Kidney capillary endothelial cell (primary cell): ENCODE results near the gene KRR1.

Experiments used
- DNase-seq: peaks from one replicate; pipeline ENCODE4 v3.0.0-alpha.2; 2018; ENCODE audit warnings: low spot score

KRR1 gene

DNA sequence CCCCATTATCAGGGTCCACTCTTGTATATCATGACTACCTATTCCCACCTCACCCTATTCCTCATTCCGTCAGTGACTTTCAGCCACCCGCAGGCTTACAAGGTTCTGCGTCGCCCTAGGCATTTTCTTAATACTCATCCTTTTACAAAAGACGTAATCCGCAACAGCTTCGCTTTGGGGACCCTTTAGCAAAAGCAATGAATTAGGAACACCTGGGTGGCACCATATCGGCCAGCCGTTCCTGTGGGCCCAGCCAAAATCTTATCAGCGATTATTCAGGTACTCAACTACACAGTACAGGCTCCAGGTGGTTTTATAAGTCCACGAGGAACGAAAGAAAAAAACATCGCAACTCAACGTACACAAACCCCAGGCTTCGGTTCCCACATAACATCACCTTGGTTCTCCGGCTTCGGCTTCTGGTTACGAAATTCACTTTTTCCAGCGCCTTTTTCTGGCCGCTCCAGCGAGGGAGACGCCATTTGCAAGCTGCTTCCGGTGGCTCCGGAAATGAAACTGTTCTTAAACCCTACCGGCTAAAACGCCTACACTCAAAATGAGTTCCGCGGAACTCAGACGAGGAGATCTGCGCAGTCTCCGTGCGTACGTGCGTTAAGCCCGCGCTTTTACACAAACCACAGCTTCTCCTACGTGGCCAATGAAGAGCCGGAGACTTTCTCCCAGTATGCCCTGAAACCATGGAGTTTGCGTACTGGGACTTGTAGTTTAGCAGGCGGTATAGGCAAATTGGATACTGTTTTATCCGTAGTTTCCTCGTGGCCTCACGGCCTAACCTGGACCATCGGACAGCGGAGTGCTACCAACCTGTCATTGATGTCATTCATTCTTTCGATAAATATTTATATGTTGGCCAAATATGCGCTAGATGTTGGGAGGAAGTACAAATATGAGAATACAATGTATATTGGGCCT is at the start of gene KRR1:
TSS of gene KRR1 (minus strand) at position 494 of the 933 bp plus-strand sequence. CDS start at position 482, 12 bp downstream.
- DNase-seq, result peak; percentile 95

DNA sequence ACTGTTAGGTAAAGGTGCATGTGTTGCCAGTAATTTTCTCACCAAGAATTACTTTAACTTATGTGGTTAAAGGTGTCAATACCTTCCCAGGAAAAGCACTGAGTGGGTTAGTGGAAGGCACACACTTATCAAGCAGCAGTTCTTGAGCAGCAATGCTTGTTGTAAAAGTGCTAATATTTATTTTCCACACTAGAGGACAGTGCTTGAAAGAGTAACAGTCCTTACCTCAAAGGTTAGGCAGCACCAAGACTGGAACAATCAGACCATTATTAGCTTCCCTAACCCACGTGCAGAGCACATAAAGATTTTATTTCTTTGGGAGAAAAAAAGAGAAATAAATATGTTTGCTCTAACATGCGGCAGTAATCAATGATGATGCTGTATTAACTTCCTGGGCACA is 48.8 kb upstream of the KRR1 start:
- peak; percentile 21 for DNase-seq

DNA sequence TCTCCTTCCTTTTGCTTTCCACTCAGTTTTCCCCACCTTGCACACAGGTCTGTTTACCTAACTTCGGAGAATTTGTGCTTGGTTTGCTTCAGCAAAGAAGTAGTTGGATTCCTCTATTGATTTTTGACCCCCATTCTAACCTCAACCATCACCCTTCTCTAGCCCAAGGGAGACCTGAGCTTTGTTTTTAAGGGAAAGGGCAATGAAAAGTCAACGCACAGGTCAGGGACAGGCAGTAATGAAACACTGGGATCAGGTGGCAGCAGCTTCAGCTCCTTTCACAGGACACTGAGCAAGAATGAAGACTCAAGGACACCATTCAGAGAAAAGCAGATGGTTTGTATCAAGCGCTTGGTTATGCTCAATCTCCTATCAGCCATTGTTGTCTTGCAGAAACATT is 46.9 kb upstream of the KRR1 start:
- DNase-seq, result no peak

DNA sequence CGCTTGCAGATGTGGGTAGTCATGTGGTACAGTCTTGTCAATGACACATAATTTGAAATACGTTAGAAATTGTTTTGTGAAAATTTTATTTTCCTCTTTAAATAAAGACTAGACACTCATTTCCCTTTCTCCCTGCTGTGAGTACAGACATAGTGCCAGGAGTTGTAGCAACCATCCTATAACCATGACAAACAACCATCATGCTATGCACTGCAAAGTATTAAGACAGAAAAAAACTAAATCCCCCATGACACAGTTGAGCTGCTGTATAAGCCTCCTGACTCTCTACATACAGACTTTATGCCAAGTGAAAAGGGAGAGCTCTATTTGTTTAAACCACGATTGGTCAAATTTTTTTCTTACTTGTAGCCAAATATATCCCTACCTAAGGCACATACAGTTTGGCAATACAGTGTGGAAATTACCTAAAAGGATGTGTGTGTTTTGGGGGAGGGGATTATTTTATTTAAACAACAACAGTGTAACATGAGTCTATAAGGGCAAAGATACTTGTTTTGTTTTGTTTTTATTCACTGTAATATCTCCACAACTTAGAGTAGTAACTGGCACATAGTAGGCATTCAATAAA is 45.0 kb upstream of the KRR1 start:
- DNase-seq, result no peak

DNA sequence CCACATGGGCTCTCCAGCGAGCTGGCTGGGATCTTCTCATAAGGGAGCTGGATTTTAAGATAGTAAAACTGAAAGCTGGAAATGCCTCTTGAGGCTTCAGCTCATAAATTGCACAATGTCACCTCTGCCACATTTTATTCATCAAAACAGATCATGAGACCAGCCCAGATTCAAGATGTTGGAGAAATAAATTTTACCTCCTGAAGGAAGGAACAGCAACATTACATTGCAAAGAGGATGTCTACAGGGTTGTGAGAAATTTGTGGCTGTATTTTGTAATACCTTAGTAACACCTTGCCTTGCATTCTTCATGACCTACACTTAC is 43.1 kb upstream of the KRR1 start:
- DNase-seq, result no peak

DNA sequence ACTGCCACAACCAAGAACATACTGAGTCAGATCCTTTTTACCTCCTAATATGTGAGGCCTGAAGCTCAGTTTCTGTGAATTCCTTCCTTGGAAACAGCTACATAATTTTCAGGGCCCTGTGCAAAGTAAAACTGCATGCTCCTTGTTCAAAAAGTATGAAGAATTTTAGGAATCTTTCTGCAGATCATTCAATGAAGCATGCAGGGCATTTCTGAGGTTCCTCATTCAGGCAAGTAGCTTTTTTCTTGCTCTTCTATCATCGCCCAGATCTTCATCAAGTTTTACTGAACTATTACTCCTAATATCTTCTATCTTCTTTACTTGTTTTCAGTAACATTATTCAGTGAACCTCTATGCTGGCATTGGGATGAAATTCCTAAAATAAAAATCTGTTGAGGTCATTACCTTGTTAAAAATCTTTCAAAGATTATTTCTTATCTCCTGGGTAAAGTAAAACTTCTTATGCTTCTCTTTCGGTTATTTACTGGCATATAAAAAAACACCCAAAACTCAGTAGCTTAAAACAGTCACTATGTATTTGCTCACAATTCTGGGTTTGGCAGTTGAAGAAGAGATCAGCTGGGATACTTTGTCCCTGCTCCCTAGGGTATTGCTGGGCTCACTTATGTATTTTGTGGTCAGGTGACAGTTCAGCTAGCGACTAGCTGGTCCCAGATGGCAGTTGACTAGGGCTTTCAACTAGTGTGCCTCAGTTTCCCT is 42.6 kb upstream of the KRR1 start:
- no peak for DNase-seq

DNA sequence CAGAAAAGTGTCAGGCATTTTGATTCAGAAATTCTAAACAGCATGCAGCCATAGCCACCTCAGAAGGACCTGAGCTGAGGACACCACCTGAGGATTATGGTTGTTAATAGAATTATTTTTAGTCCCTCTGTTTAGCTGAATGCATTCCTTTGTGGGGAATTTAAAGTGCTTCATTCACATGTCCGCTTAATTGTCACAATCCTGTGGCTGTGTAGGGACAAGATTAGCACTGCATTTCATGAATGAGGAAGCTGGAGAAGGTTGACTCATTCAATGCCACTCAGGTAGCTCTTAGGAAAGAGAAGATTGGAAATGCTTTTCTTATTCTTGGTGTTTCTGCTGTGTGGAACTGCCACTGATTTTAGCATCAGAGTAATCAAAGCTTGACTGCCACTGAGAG is 42.0 kb upstream of the KRR1 start:
- no peak for DNase-seq

GRCh38 chr12:75551477-75551876 is 40.1 kb upstream of the KRR1 start:
- DNase-seq, result no peak

DNA sequence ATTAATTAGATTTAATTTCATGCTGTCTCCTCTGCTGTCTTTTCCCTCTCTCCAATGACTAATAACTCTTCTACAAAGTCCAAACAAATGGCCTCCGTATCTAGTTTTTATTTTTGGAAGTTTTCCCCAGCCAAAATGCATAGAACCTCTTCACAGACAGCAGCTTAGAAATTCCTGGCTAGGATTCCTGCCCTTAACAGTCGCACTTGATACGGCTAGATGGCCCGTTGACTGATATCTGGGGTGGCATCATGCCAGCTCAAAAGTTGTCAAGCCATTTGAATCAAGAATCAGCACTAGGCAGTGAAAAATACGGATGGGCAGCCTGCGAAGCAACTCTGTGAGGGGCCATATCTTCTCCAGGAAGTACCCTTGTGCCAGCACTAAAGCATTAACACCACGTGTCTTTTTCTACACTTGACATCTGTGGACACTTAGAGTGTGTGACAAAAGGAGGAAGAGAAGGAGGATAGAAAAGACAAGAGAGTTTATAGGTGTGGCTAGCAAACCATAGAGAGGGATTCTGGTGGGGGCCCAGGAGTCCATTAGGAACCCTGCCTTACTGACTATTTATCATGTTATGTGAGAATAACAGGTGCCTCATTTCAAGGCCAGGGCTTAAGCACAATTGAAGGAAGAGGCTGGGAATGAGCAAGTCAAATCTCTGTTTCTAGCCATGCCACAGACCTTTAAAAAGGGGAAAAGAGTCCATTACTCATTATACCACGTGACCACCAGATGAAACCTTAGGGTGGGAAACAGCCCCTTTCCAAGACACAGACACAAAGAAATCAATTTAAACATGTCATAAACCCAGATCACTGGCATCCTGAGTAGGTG is 39.2 kb upstream of the KRR1 start:
- DNase-seq, result no peak

GRCh38 chr12:75549989-75550388 is 38.6 kb upstream of the KRR1 start:
- DNase-seq, result no peak

GRCh38 chr12:75548879-75549278 is 37.5 kb upstream of the KRR1 start:
- no peak for DNase-seq

DNA sequence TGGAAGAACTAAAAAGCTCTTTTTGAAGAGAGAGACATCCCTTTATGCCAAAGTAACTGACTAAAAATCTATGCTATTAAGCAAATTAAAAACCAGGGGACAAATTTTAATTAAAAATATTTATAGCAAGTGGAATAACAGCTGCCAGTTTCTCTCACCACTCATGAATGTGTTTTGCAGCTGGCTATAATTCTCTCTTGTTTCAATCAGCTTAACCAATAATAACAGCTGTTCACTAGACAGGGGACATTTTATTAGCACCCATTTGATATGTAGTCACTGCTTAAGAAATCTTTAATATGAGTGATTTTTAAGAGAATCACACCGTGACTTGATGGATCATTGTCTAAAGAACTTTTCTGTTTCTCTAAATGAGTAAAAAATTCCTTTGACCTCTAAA is 34.2 kb upstream of the KRR1 start:
- DNase-seq, result no peak

DNA sequence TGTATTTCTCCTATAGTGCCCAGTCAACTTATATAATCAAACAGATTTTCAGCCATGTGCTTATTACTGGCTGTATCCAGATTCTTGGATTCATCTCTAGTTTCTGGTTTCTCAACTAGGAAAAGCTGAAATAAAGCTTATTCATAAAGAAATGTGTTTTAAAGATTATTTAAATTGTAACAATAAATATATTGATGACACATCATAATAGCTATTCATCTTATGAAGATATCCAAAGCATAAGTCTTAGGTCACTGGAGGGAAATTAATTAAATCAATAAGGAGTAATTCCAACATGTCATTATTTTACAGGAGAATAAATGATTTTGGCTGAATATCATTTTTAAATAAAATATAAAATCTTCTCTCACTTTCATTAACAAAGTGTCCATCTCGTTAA is 32.1 kb upstream of the KRR1 start:
- no peak for DNase-seq

DNA sequence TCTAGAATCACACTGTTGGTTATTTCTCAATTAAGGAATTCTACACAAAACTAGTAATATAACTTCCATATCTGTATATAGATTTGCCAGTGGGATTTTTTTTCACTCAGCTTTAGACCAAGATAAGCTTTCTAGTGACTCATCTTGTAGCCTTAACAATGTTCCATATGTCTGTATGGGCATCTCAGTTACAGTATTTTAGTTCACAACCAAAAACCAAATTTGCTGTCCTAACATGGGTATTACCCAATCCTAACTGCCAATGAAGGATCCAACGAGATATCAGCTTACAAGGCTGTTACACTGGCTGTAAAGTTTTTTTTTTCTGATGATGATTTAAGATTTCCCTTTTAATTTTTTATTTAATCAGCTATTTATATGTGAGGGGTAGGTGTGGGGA is 31.5 kb upstream of the KRR1 start:
- no peak for DNase-seq

GRCh38 chr12:75539889-75540288 is 28.5 kb upstream of the KRR1 start:
- DNase-seq, result no peak

DNA sequence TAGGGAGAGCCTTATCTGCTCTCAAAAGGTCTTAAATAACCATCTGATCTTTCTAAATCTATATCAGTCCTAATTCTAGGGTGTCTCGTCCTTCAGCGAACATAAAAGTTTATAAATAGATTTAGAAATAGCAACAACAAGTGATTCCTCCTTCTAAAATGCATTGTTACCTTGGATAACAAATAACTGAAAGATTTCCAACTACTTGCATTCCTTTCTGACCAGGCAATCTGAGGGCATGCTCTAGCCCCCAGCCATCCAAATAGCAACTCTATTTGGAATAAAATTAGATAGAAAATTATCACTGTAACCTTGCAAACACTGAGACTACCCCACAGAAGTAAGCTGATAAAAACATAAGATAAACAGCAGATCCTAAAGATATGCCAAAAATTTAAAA is 21.8 kb upstream of the KRR1 start:
- no peak for DNase-seq

DNA sequence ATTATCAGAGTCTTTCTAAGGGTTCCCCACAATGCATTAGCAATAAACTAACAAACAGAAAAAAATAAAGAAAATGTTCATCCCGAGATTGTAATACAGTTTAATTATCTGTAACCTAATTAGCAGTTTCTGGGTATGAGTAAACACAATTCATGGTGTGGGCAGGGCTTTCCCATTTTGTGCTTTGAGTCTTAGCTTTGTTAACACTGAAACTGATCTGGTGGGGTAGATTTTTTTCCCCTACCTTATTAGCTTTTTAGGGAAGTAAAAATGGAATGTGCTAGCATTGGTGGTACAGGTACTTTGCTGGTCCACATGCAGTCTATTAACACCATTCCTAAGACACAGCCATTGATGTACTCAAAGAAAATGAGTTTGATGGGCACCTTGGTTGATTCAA is 18.4 kb upstream of the KRR1 start:
- DNase-seq, result no peak

- no peak for DNase-seq
Observed at GRCh38 chr12:75529316-75529715, 17.9 kb upstream of the KRR1 start.

DNA sequence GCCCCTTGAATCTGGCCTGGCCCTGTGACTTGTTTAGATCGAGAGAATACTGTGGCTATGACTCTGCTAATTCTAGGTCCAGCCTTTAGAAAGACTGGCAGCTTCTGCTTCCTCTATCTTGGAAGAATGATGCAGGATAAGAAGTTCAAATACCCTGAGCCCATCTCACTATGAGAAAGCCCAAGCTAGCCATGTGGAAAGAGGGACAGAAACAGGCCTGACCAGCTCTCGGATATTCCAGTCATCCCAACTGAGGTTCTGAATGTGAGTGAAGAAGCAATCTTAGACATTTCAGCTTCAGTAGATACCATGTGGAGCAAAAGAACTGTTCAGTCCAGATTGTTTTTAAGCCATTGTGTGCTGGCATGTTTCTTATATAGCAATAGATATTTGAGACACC is 17.3 kb upstream of the KRR1 start:
- DNase-seq, result no peak

GRCh38 chr12:75528272-75528671 is 16.9 kb upstream of the KRR1 start:
- no peak for DNase-seq

- peak; percentile 61 for DNase-seq
Observed at GRCh38 chr12:75526655-75527511, 15.5 kb upstream of the KRR1 start.
